ENCODE measurements around the gene TUBB4B.

TUBB4B gene

GRCh38 chr9:137253717-137254623, 12.9 kb downstream of the TUBB4B start:
- no peak for DNase-seq

- peak in 1 of 2 experiments; percentile 31 for DNase-seq
Measured at GRCh38 chr9:137254624-137255447, 13.7 kb downstream of the TUBB4B start, which contains the start of gene NELFB. Gene NELFB, plus strand, starts transcription at chr9:137255327.

- DNase-seq: no peak
Measured at GRCh38 chr9:137255448-137256114, 14.5 kb downstream of the TUBB4B start.

GRCh38 chr9:137256362-137256761, 15.3 kb downstream of the TUBB4B start:
- no peak for DNase-seq

GRCh38 chr9:137256856-137257255, 15.8 kb downstream of the TUBB4B start:
- no peak for DNase-seq

GRCh38 chr9:137262173-137262908, 21.3 kb downstream of the TUBB4B start:
- peak in 1 of 2 experiments; percentile 15 for DNase-seq

GRCh38 chr9:137262909-137263285, 21.8 kb downstream of the TUBB4B start:
- DNase-seq: no peak

GRCh38 chr9:137263506-137263905, 22.4 kb downstream of the TUBB4B start:
- DNase-seq: no peak

GRCh38 chr9:137264067-137264466, 23.0 kb downstream of the TUBB4B start:
- DNase-seq: no peak

- DNase-seq: no peak
Measured at GRCh38 chr9:137265496-137266161, 24.5 kb downstream of the TUBB4B start.

GRCh38 chr9:137266162-137266527, 25.1 kb downstream of the TUBB4B start:
- no peak for DNase-seq

- no peak for DNase-seq
Measured at GRCh38 chr9:137266585-137267453, 25.7 kb downstream of the TUBB4B start.

- no peak for DNase-seq
Measured at GRCh38 chr9:137267933-137268355, 26.9 kb downstream of the TUBB4B start.

GRCh38 chr9:137268538-137269201, 27.6 kb downstream of the TUBB4B start:
- no peak for DNase-seq

- no peak for DNase-seq
Measured at GRCh38 chr9:137269231-137269772, 28.2 kb downstream of the TUBB4B start.

- DNase-seq: no peak
Measured at GRCh38 chr9:137270929-137271695, 30.0 kb downstream of the TUBB4B start.

- DNase-seq: no peak
Measured at GRCh38 chr9:137271696-137272076, 30.6 kb downstream of the TUBB4B start.

- DNase-seq: no peak
Measured at GRCh38 chr9:137272241-137273094, 31.4 kb downstream of the TUBB4B start.

Data from cerebellar nuclear complex (tissue), 1 donor.